ENCODE measurements around the gene MTUS2.

- TF ChIP-seq CTCF (IDR thresholded peaks at IDR 0.05) (no peak), POLR2A (IDR thresholded peaks at IDR 0.05) (no peak)
Measured at GRCh38 chr13:29441306-29441705, 621.2 kb downstream of the MTUS2 start.
